Uterus (tissue), 4 donors: ENCODE results near the gene DBNDD1. TPM values are rescaled to one million over a fixed set of nuclear protein-coding genes. Genes with fewer than 3 reads are reported as not detected.

Experiments used
- DNase-seq, 2 donors: peaks; one replicate each; pipeline ENCODE4 v3.0.0-alpha.2; 2019 to 2020
- H3K27ac ChIP-seq, 2 donors: fragments of 200-600 bp; sonication (generic); 1 replicate in 1 of 2; 2 replicates in 1 of 2; pipeline ENCODE4 v1.5.1; 2016 to 2018
- H3K27me3 ChIP-seq, 2 donors: fragments of 200-600 bp; sonication (generic); one replicate each; pipeline ENCODE4 v1.5.1; 2018 to 2019; ENCODE audit warnings: control low read depth in 1 of 2
- H3K36me3 ChIP-seq, 2 donors: fragments of 200-600 bp; sonication (generic); one replicate each; pipeline ENCODE4 v1.5.1; 2019; ENCODE audit warnings: control low read depth in 1 of 2
- H3K4me1 ChIP-seq, 2 donors: fragments of 200-600 bp; sonication (generic); one replicate each; pipeline ENCODE4 v1.5.1; 2018 to 2019; ENCODE audit warnings: control low read depth in 1 of 2
- H3K4me3 ChIP-seq, 2 donors: fragments of 200-600 bp; sonication (generic); 1 replicate in 1 of 2; 2 replicates in 1 of 2; pipeline ENCODE4 v1.5.1; 2018 to 2019; ENCODE audit warnings: mild to moderate bottlenecking in 1 of 2
- H3K9me3 ChIP-seq, 2 donors: fragments of 200-600 bp; sonication (generic); one replicate each; pipeline ENCODE4 v1.5.1; 2019; ENCODE audit warnings: control low read depth in 1 of 2
- POLR2A ChIP-seq, 2 donors: fragments of 450-650 bp; IDR thresholded peaks; one replicate each; pipeline ENCODE4 v1.6.1; 2016; ENCODE audit warnings: antibody characterized with exemption in 2 of 2, mild to moderate bottlenecking in 1 of 2, moderate library complexity in 1 of 2
- intact Hi-C: fragments of 100-400 bp; cut with DNase I; formaldehyde crosslinking; loops from one replicate; pipeline ENCODE4 v1.15.1; 2023; ENCODE audit warnings: low total_unique reads
- total RNA-seq, 4 donors: library from RNA; depleted of rRNA in 3 of 4; stranded (reverse); fragments of >200 nt in 3 of 4; gene quantifications; one replicate each; pipeline versions ENCODE4 v1.1.0 to v1.2.4, GENCODE V29; 2014 to 2023
- TF ChIP-seq, protein P1 (sequence below), 4 experiments: fragments of 200-600 bp in 2 of 4; fragments of 450-650 bp in 2 of 4; sonication (generic) in 2 of 4; IDR thresholded peaks; one replicate each; pipeline ENCODE4 v1.5.1; 2016 to 2019; ENCODE audit warnings: antibody characterized with exemption in 4 of 4, mild to moderate bottlenecking in 2 of 4, moderate library complexity in 1 of 4
- donor health status: DM: yes; HTN: yes; CAD: no.

The DBNDD1 gene
- total RNA-seq, 4 donors from 2014 or later, result 1.0 to 4.2 TPM; not detected in 2

DNA sequence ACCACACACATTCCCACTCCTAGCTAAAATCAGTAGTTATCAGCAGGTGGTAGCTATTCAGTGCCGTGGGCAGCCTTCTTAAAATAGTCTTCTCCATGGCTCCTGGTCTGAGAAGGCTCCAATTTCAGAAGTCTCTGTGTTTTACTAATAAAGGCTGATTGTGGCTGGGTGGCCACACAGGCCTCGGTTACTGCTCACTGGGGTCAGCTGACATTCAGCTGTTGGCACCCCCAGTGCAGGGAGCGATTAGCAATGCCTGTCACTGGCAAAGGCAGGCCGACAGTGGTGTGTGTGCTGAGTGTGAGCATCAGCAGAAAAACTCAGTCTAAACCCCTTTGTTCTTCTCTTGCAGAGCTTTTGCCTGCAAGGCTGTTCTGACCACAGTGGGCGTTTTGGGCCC lies 16.6 kb upstream of the DBNDD1 start:
- Histone ChIP-seq H3K9me3 (no peaks in the 10 kb centered on the region), H3K36me3 (no peaks in the 10 kb centered on the region), H3K4me1 (no peaks in the 10 kb centered on the region), H3K27ac (no peak overlapping the region), H3K27me3 (no peaks in the 10 kb centered on the region), H3K4me3 (no peak overlapping the region)
- no peak for TF ChIP-seq POLR2A (IDR thresholded peaks at IDR 0.05)
- TF ChIP-seq, protein P1, sequence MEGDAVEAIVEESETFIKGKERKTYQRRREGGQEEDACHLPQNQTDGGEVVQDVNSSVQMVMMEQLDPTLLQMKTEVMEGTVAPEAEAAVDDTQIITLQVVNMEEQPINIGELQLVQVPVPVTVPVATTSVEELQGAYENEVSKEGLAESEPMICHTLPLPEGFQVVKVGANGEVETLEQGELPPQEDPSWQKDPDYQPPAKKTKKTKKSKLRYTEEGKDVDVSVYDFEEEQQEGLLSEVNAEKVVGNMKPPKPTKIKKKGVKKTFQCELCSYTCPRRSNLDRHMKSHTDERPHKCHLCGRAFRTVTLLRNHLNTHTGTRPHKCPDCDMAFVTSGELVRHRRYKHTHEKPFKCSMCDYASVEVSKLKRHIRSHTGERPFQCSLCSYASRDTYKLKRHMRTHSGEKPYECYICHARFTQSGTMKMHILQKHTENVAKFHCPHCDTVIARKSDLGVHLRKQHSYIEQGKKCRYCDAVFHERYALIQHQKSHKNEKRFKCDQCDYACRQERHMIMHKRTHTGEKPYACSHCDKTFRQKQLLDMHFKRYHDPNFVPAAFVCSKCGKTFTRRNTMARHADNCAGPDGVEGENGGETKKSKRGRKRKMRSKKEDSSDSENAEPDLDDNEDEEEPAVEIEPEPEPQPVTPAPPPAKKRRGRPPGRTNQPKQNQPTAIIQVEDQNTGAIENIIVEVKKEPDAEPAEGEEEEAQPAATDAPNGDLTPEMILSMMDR (IDR thresholded peaks at IDR 0.05), result no peak
- intact Hi-C loops, result no loop called here
- DNase-seq, result no peak

DNA sequence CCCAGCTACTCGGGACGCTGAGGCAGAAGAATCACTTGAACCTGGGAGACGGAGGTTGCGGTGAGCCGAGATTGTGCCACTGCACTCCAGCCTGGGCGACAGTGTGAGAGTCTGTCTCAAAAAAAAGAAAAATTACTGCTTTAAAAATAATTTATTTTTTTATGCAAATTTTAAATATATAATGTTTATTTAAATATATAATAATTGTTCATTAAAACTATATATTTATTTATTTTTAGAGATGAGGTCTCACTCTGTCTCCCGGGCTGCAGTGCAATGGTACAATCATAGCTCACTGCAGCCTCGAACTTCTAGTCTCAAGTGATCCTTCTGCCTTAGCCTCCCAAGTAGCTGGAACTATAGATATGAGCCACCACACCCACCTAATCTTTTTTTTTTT lies 15.2 kb upstream of the DBNDD1 start:
- TF ChIP-seq, protein P1 (IDR thresholded peaks at IDR 0.05), result no peak
- TF ChIP-seq POLR2A (IDR thresholded peaks at IDR 0.05), result no peak
- Histone ChIP-seq H3K27me3 (no peaks in the 10 kb centered on the region), H3K4me1 (no peaks in the 10 kb centered on the region), H3K27ac (no peak overlapping the region), H3K4me3 (no peak overlapping the region), H3K9me3 (no peaks in the 10 kb centered on the region), H3K36me3 (no peaks in the 10 kb centered on the region)
- intact Hi-C loops, result no loop called here
- DNase-seq, result no peak

DNA sequence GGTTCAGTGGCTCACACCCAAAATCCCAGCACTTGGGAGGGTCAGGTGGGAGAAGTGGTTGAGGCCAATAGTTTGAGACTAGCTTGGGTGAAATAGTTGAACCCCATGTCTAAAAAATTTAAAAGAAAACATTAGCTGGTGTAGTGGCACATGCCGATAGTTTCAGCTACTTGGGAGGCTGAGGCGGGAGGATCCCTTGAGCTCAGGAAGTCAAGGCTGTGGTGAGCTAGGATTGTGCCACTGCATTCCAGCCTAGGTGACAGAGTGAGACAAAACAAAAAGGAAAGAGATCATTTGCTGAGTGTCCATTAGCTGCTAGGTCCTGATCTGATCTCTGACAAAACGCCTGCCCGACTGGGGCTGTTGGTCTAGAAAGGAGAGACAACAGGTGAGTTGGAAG lies 14.1 kb upstream of the DBNDD1 start:
- H3K27ac ChIP-seq, result no peak overlapping the region

DNA sequence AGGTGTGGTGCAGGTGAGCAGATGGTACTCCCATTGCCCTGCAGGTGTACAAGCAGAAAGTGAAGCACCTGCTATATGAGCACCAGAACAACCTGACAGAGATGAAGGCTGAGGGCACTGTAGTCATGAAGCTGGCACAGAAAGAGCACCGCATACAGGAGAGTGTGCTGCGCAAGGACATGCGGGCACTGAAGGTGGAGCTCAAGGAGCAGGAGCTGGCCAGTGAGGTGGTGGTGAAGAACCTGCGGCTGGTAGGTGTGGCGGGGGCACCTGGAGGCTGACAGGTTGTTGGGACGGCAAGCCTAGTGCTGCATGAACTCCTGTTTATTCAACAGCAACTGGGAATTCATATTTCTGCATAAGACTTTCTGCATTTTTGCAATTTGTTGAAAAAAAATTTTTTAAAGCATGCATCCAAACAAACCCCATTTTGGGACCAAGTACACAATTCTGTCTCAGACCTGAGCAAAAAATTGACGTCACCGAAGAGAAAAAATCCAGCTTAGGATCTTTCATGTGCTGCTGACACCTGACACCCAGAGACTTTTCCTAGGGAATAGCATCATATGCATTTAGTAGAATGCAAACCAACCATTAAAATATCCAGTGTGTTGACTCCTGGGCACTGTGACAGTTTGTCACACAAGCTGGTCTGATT lies 13.5 kb upstream of the DBNDD1 start:
- Histone ChIP-seq H3K4me3 (no peak overlapping the region), H3K9me3 (no peaks in the 10 kb centered on the region), H3K27me3 (no peaks in the 10 kb centered on the region), H3K4me1 (no peaks in the 10 kb centered on the region), H3K27ac (no peak overlapping the region), H3K36me3 (no peaks in the 10 kb centered on the region)
- DNase-seq, result no peak
- intact Hi-C loops, result no loop called here
- TF ChIP-seq, protein P1 (IDR thresholded peaks at IDR 0.05), result no peak
- TF ChIP-seq POLR2A (IDR thresholded peaks at IDR 0.05), result no peak

More for the DNA sequence above, 14.1 kb upstream of the DBNDD1 start:
- no peak for DNase-seq
- intact Hi-C loops, result no loop called here
- Histone ChIP-seq H3K27me3 (no peaks in the 10 kb centered on the region), H3K4me1 (no peaks in the 10 kb centered on the region), H3K4me3 (no peak overlapping the region), H3K36me3 (no peaks in the 10 kb centered on the region), H3K9me3 (no peaks in the 10 kb centered on the region)
- TF ChIP-seq, protein P1 (IDR thresholded peaks at IDR 0.05), result no peak
- TF ChIP-seq POLR2A (IDR thresholded peaks at IDR 0.05), result no peak

DNA sequence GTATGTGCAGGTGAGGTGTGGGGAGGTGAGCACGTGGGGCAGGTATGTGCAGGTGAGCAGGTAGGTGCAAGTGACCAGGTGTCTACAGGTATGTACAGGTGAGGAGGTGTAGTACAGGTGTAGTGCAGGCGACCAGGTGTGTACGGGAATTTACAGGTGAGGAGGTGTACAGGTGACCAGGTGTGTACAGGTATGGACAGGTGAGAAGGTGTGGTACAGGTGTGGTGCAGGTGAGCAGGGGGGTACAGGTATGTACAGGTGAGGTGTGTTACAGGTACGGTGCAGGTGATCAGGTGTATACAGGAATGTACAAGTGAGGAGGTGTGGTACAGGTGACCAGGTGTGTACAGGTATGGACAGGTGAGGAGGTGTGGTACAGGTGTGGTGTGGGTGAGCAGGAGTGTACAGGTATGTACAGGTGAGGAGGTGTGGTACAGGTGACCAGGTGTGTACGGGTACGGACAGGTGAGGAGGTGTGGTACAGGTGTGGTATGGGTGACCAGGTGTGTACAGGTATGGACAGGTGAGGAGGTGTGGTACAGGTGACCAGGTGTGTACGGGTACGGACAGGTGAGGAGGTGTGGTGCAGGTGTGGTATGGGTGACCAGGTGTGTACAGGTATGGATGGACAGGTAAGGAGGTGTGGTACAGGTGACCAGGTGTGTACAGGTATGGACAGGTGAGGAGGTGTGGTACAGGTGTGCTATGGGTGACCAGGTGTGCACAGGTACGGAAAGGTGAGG lies 12.8 kb upstream of the DBNDD1 start:
- H3K9me3 ChIP-seq, result no peaks in the 10 kb centered on the region
- no peaks in the 10 kb centered on the region for H3K27me3 ChIP-seq
- no peak for TF ChIP-seq POLR2A (IDR thresholded peaks at IDR 0.05)
- TF ChIP-seq, protein P1 (IDR thresholded peaks at IDR 0.05), result no peak
- intact Hi-C loops, result no loop called here
- no peak overlapping the region for H3K27ac ChIP-seq
- no peaks in the 10 kb centered on the region for H3K36me3 ChIP-seq
- no peak overlapping the region for H3K4me3 ChIP-seq
- no peaks in the 10 kb centered on the region for H3K4me1 ChIP-seq
- no peak for DNase-seq
